ENCODE data around the gene KLHL7.
"Not testable (repeated sequence)": the region's sequence is repeated elsewhere in the genome, so short reads cannot be mapped to it uniquely, and the experiment has no call there.

The KLHL7 gene

GRCh38 chr7:23183279-23184012 lies 77.9 kb downstream of the KLHL7 start:
- H3K27me3 ChIP-seq (ENCODE audit: insufficient read depth, low read length) = no peaks in the 10 kb centered on the region
- H3K9ac ChIP-seq (ENCODE audit: low read depth, low read length) = peak overlapping the region; percentile 94
- 92% methylated on average over 20 of the region's 20 CpGs for WGBS
- H3K36me3 ChIP-seq (ENCODE audit: insufficient read depth, low read length) = peaks cover 42% of the 10 kb centered on the region
- no peaks in the 10 kb centered on the region; the same call in 1 of the 2 replicates for H3K4me1 ChIP-seq (ENCODE audit: insufficient read depth, low read length)
- no peak overlapping the region for H3K27ac ChIP-seq (ENCODE audit: low read depth, low read length)
- H3K4me3 ChIP-seq (ENCODE audit: low read length) = peak overlapping the region; percentile 84
- H3K9me3 ChIP-seq (ENCODE audit: insufficient read depth, low read depth, low read length) = no peaks in the 10 kb centered on the region

DNA sequence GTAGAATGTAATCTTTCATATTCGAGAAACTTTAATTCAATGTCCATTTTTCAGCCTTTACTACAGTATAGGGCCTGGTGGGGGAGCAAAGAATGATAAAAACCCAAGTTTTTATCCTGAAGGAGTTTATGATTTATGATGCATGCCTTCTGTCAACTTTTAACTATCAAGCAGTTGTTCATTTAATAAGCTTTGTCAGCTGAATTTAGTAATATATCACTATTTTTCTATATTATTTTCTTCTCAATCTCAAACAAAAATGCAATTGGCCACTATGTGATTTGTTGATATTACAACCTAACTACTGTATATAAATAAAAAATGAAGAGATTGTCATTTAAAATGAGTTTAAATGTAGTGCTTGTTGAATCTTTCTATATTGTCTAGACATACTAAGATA lies 78.7 kb downstream of the KLHL7 start:
- no CpG with 5 or more reads among the region's 1 CpG for WGBS
- H3K9me3 ChIP-seq (ENCODE audit: insufficient read depth, low read depth, low read length) = no peaks in the 10 kb centered on the region
- peaks cover 51% of the 10 kb centered on the region for H3K36me3 ChIP-seq (ENCODE audit: insufficient read depth, low read length)
- no peaks in the 10 kb centered on the region; the same call in 1 of the 2 replicates for H3K4me1 ChIP-seq (ENCODE audit: insufficient read depth, low read length)
- H3K9ac ChIP-seq (ENCODE audit: low read depth, low read length) = no peak overlapping the region
- no peak overlapping the region for H3K4me3 ChIP-seq (ENCODE audit: low read length)
- H3K27ac ChIP-seq (ENCODE audit: low read depth, low read length) = no peak overlapping the region
- no peaks in the 10 kb centered on the region for H3K27me3 ChIP-seq (ENCODE audit: insufficient read depth, low read length)

DNA sequence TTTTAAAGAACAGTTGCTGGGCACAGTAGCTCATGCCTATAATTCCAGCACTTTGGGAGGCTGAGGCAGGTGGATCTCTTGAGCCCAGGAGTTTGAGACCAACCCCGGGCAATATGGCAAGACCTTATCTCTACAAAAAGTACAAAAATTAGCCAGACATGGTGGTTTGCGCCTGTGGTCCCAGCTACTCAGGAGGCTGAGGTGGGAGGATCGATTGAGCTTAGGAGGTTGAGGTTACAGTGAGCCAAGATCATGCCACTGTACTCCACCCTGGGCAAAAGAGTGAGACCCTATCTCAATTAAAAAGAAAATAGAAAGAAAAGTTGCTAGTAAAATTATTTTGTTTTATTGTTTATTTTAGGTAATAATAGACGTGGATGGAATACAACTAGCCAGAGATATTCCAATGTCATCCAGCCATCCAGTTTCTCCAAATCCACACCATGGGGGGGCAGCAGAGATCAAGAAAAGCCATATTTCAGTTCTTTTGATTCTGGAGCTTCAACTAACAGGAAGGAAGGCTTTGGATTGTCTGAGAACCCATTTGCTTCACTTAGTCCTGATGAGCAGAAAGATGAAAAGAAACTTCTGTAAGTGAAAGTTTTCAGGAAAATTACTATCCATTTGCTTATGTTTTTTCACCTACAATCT lies 79.2 kb downstream of the KLHL7 start:
- no peak overlapping the region for H3K27ac ChIP-seq (ENCODE audit: low read depth, low read length)
- no peak overlapping the region for H3K4me3 ChIP-seq (ENCODE audit: low read length)
- H3K9ac ChIP-seq (ENCODE audit: low read depth, low read length) = no peak overlapping the region
- H3K9me3 ChIP-seq (ENCODE audit: insufficient read depth, low read depth, low read length) = no peaks in the 10 kb centered on the region
- peaks cover 54% of the 10 kb centered on the region for H3K36me3 ChIP-seq (ENCODE audit: insufficient read depth, low read length)
- no peaks in the 10 kb centered on the region for H3K27me3 ChIP-seq (ENCODE audit: insufficient read depth, low read length)
- H3K4me1 ChIP-seq (ENCODE audit: insufficient read depth, low read length) = no peaks in the 10 kb centered on the region; the same call in 1 of the 2 replicates
- WGBS = 95% methylated on average over 4 of the region's 4 CpGs

- Histone ChIP-seq H3K4me3 (ENCODE audit: low read length) (no peak overlapping the region), H3K27ac (ENCODE audit: low read depth, low read length) (no peak overlapping the region), H3K36me3 (ENCODE audit: insufficient read depth, low read length) (peaks cover 65% of the 10 kb centered on the region), H3K9ac (ENCODE audit: low read depth, low read length) (no peak overlapping the region), H3K4me1 (ENCODE audit: insufficient read depth, low read length) (no peaks in the 10 kb centered on the region; the same call in 1 of the 2 replicates), H3K27me3 (ENCODE audit: insufficient read depth, low read length) (no peaks in the 10 kb centered on the region), H3K9me3 (ENCODE audit: insufficient read depth, low read depth, low read length) (no peaks in the 10 kb centered on the region)
- WGBS = no CpG with 5 or more reads among the region's 1 CpG
These were observed 80.4 kb downstream of the KLHL7 start for GRCh38 chr7:23185980-23186379.

GRCh38 chr7:23191022-23191421 lies 85.4 kb downstream of the KLHL7 start:
- H3K27ac ChIP-seq (ENCODE audit: low read depth, low read length) = no peak overlapping the region
- peaks cover 85% of the 10 kb centered on the region for H3K36me3 ChIP-seq (ENCODE audit: insufficient read depth, low read length)
- WGBS = 94% methylated on average over 2 of the region's 2 CpGs

GRCh38 chr7:23193650-23194227 lies 88.2 kb downstream of the KLHL7 start:
- 98% methylated on average over 27 of the region's 27 CpGs for WGBS

More at GRCh38 chr7:23191022-23191421, 85.4 kb downstream of the KLHL7 start:
- H3K4me3 ChIP-seq (ENCODE audit: low read length) = no peak overlapping the region
- H3K9me3 ChIP-seq (ENCODE audit: insufficient read depth, low read depth, low read length) = no peaks in the 10 kb centered on the region
- no peaks in the 10 kb centered on the region for H3K4me1 ChIP-seq (ENCODE audit: insufficient read depth, low read length)
- no peaks in the 10 kb centered on the region for H3K27me3 ChIP-seq (ENCODE audit: insufficient read depth, low read length)
- H3K9ac ChIP-seq (ENCODE audit: low read depth, low read length) = no peak overlapping the region

GRCh38 chr7:23196306-23196705 lies 90.7 kb downstream of the KLHL7 start:
- H3K36me3 ChIP-seq (ENCODE audit: insufficient read depth, low read length) = peaks cover 82% of the 10 kb centered on the region
- H3K9me3 ChIP-seq (ENCODE audit: insufficient read depth, low read depth, low read length) = no peaks in the 10 kb centered on the region
- no peak overlapping the region for H3K4me3 ChIP-seq (ENCODE audit: low read length)
- H3K9ac ChIP-seq (ENCODE audit: low read depth, low read length) = no peak overlapping the region
- no peaks in the 10 kb centered on the region for H3K27me3 ChIP-seq (ENCODE audit: insufficient read depth, low read length)
- no peak overlapping the region for H3K27ac ChIP-seq (ENCODE audit: low read depth, low read length)
- WGBS = 96% methylated on average over 5 of the region's 5 CpGs
- no peaks in the 10 kb centered on the region for H3K4me1 ChIP-seq (ENCODE audit: insufficient read depth, low read length)

More at GRCh38 chr7:23193650-23194227, 88.2 kb downstream of the KLHL7 start:
- not testable (repeated sequence) for H3K9ac ChIP-seq (ENCODE audit: low read depth, low read length); H3K4me3 ChIP-seq (ENCODE audit: low read length); H3K9me3 ChIP-seq (ENCODE audit: insufficient read depth, low read depth, low read length); H3K4me1 ChIP-seq (ENCODE audit: insufficient read depth, low read length); H3K27ac ChIP-seq (ENCODE audit: low read depth, low read length); H3K27me3 ChIP-seq (ENCODE audit: insufficient read depth, low read length)
- peaks cover 79% of the 10 kb centered on the region for H3K36me3 ChIP-seq (ENCODE audit: insufficient read depth, low read length)

DNA sequence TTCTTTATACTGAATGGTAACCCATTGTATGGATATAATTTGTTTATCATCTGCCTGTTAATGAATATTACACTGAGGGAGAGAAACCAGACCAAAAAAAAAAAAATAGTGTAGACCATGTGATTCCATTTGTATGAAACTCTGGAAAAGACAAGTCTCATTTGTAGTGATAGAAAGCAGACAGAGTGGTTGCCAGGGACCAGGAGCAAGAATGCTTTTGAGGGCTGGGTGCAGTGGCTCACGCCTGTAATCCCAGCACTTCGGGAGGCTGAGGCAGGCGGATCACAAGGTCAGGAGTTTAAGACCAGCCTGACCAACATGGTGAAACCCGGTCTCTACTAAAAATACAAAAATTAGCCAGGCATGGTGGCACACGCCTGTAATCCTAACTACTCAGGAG lies 92.2 kb downstream of the KLHL7 start:
- H3K4me3 ChIP-seq (ENCODE audit: low read length); H3K27ac ChIP-seq (ENCODE audit: low read depth, low read length); H3K27me3 ChIP-seq (ENCODE audit: insufficient read depth, low read length); H3K9me3 ChIP-seq (ENCODE audit: insufficient read depth, low read depth, low read length); H3K4me1 ChIP-seq (ENCODE audit: insufficient read depth, low read length); H3K9ac ChIP-seq (ENCODE audit: low read depth, low read length): not testable (repeated sequence)
- H3K36me3 ChIP-seq (ENCODE audit: insufficient read depth, low read length) = peaks cover 69% of the 10 kb centered on the region
- 96% methylated on average over 5 of the region's 5 CpGs for WGBS

- no peak overlapping the region for H3K9ac ChIP-seq (ENCODE audit: low read depth, low read length)
- H3K4me1 ChIP-seq (ENCODE audit: insufficient read depth, low read length) = no peaks in the 10 kb centered on the region
- H3K4me3 ChIP-seq (ENCODE audit: low read length) = no peak overlapping the region
- 96% methylated on average over 2 of the region's 2 CpGs for WGBS
- no peaks in the 10 kb centered on the region for H3K27me3 ChIP-seq (ENCODE audit: insufficient read depth, low read length)
- no peak overlapping the region for H3K27ac ChIP-seq (ENCODE audit: low read depth, low read length)
- H3K36me3 ChIP-seq (ENCODE audit: insufficient read depth, low read length) = peaks cover 55% of the 10 kb centered on the region
- no peaks in the 10 kb centered on the region for H3K9me3 ChIP-seq (ENCODE audit: insufficient read depth, low read depth, low read length)
These were observed 94.7 kb downstream of the KLHL7 start for GRCh38 chr7:23200331-23200730.

- peaks cover 22% of the 10 kb centered on the region for H3K36me3 ChIP-seq (ENCODE audit: insufficient read depth, low read length)
- WGBS = 100% methylated on average over 1 of the region's 1 CpG
- no peak overlapping the region for H3K9ac ChIP-seq (ENCODE audit: low read depth, low read length)
- no peaks in the 10 kb centered on the region for H3K27me3 ChIP-seq (ENCODE audit: insufficient read depth, low read length)
- no peaks in the 10 kb centered on the region for H3K9me3 ChIP-seq (ENCODE audit: insufficient read depth, low read depth, low read length)
- H3K4me3 ChIP-seq (ENCODE audit: low read length) = no peak overlapping the region
- no peaks in the 10 kb centered on the region for H3K4me1 ChIP-seq (ENCODE audit: insufficient read depth, low read length)
- H3K27ac ChIP-seq (ENCODE audit: low read depth, low read length) = no peak overlapping the region
These were observed 98.7 kb downstream of the KLHL7 start for GRCh38 chr7:23204241-23204640.

GRCh38 chr7:23205577-23205908 lies 100.0 kb downstream of the KLHL7 start:
- 89% methylated on average over 2 of the region's 2 CpGs for WGBS
- no peak overlapping the region for H3K27ac ChIP-seq (ENCODE audit: low read depth, low read length)
- H3K9ac ChIP-seq (ENCODE audit: low read depth, low read length) = no peak overlapping the region

More at GRCh38 chr7:23205577-23205908, 100.0 kb downstream of the KLHL7 start:
- Histone ChIP-seq H3K4me1 (ENCODE audit: insufficient read depth, low read length) (no peaks in the 10 kb centered on the region), H3K4me3 (ENCODE audit: low read length) (no peak overlapping the region), H3K36me3 (ENCODE audit: insufficient read depth, low read length) (peaks cover 9% of the 10 kb centered on the region), H3K9me3 (ENCODE audit: insufficient read depth, low read depth, low read length) (no peaks in the 10 kb centered on the region), H3K27me3 (ENCODE audit: insufficient read depth, low read length) (no peaks in the 10 kb centered on the region)
